Measurements from ENCODE around the gene TUSC1. TPM values are rescaled to one million over a fixed set of nuclear protein-coding genes. Genes with fewer than 3 reads are reported as not detected.

Gene TUSC1
- total RNA-seq, 4 donors from 2014 or later: 14.1 to 30.5 (median 19.9) TPM

GRCh38 chr9:25629231-25629630 lies 49.0 kb downstream of the TUSC1 start:
- DNase-seq (ENCODE audit: low spot score): no peak
- TF ChIP-seq, protein P1, sequence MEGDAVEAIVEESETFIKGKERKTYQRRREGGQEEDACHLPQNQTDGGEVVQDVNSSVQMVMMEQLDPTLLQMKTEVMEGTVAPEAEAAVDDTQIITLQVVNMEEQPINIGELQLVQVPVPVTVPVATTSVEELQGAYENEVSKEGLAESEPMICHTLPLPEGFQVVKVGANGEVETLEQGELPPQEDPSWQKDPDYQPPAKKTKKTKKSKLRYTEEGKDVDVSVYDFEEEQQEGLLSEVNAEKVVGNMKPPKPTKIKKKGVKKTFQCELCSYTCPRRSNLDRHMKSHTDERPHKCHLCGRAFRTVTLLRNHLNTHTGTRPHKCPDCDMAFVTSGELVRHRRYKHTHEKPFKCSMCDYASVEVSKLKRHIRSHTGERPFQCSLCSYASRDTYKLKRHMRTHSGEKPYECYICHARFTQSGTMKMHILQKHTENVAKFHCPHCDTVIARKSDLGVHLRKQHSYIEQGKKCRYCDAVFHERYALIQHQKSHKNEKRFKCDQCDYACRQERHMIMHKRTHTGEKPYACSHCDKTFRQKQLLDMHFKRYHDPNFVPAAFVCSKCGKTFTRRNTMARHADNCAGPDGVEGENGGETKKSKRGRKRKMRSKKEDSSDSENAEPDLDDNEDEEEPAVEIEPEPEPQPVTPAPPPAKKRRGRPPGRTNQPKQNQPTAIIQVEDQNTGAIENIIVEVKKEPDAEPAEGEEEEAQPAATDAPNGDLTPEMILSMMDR (IDR thresholded peaks at IDR 0.05): no peak
- ATAC-seq (ENCODE audit: low FRiP score): no peak
